Measurements from ENCODE around the gene LIG1.

- TF ChIP-seq GATA2 (IDR thresholded peaks at IDR 0.05; ENCODE audit: low read depth, low read length) = no peak
- TF ChIP-seq GATA3 (IDR thresholded peaks at IDR 0.05; ENCODE audit: low read depth, low read length) = no peak
These were observed 13.2 kb upstream of the LIG1 start for GRCh38 chr19:48183356-48183755.
